ENCODE measurements around the gene NCKAP5. TPM values are rescaled to one million over a fixed set of nuclear protein-coding genes. Genes with fewer than 3 reads are reported as not detected.

Gene NCKAP5
- total and polyA plus RNA-seq, 2 of the 13 experiments (the other 11 are each of a cell fraction or from before 2014, with no cell fraction given): 0.01 TPM; not detected in 1

- Histone ChIP-seq H3K27me3 (ENCODE audit: control insufficient read depth in 1 of 2, insufficient read depth in 2 of 2, low read length in 2 of 2) (no peaks in the 10 kb centered on the region; a peak in 1 of 5 replicates), H3K4me2 (ENCODE audit: low read depth, low read length) (no peak overlapping the region), H3K9ac (ENCODE audit: insufficient read depth, low read depth, low read length) (no peak overlapping the region), H3K36me3 (replicated peaks in 1 of 2; ENCODE audit: control insufficient read depth in 1 of 2, insufficient read depth in 2 of 2, low read length in 2 of 2) (no peaks in the 10 kb centered on the region), H3K9me3 (ENCODE audit: low read length) (peaks cover 31% of the 10 kb centered on the region; the same call in 1 of the 2 replicates), H4K20me1 (ENCODE audit: insufficient read depth, low read length) (no peaks in the 10 kb centered on the region), H3K4me3 (replicated peaks in 1 of 3; ENCODE audit: insufficient read depth in 1 of 3, low read depth in 2 of 3, low read length in 3 of 3) (no peak overlapping the region), H3K27ac (ENCODE audit: extremely low read length, insufficient read depth, low read length) (no peak overlapping the region), H3K79me2 (ENCODE audit: insufficient read depth, low read length) (no peaks in the 10 kb centered on the region), H3K4me1 (ENCODE audit: insufficient read depth, low read length) (no peaks in the 10 kb centered on the region), H2AFZ (ENCODE audit: low read length) (no peak overlapping the region)
- in situ Hi-C loops (cut with HindIII; ENCODE audit: extremely low pct_ligation_motif_present, low pct_unique_long_range_greater_than_20kb) (no loop called here), intact Hi-C loops (cut with micrococcal nuclease; ENCODE audit: unreplicated experiment) (no loop called here)
- ATAC-seq (no peak), DNase-seq (ENCODE audit: low spot score) (no peak), FAIRE-seq (no peak)
- ChIA-PET CTCF (ENCODE audit: low intra/inter-chr PET ratio, low total read pairs) (no interaction called here), POLR2A (no interaction called here)
- no TSS peak for BruUV-seq (replicated peaks)
- 73% methylated on average over 1 of the region's 1 CpG for WGBS (ENCODE audit: low lambda C conversion rate)
- no peak for TF ChIP-seq ESRRA (CRISPR knock-in tag; IDR thresholded peaks at IDR 0.05; ENCODE audit: low read depth)
- no peak for TF ChIP-seq KDM2A (CRISPR knock-in tag; IDR thresholded peaks at IDR 0.05; ENCODE audit: borderline replicate concordance, low read depth)
- no peak for TF ChIP-seq FOXJ3 (CRISPR knock-in tag; IDR thresholded peaks at IDR 0.05; ENCODE audit: borderline replicate concordance)
- no peak for TF ChIP-seq ZFP41 (CRISPR knock-in tag; IDR thresholded peaks at IDR 0.05; ENCODE audit: borderline replicate concordance)
- no peak for TF ChIP-seq SNAI1 (CRISPR knock-in tag; IDR thresholded peaks at IDR 0.05; ENCODE audit: borderline replicate concordance)
- TF ChIP-seq ZNF562 (CRISPR knock-in tag; IDR thresholded peaks at IDR 0.05; ENCODE audit: borderline replicate concordance): no peak
- no peak for TF ChIP-seq ZNF878 (CRISPR knock-in tag; IDR thresholded peaks at IDR 0.05)
- no peak for TF ChIP-seq RAD51 (IDR thresholded peaks at IDR 0.05; ENCODE audit: borderline replicate concordance)
- no peak for TF ChIP-seq JUNB (CRISPR knock-in tag; IDR thresholded peaks at IDR 0.05; ENCODE audit: borderline replicate concordance)
- TF ChIP-seq MLX (CRISPR knock-in tag; IDR thresholded peaks at IDR 0.05): no peak
- no peak for TF ChIP-seq KLF6 (CRISPR knock-in tag; IDR thresholded peaks at IDR 0.05)
- TF ChIP-seq KLF12 (CRISPR knock-in tag; IDR thresholded peaks at IDR 0.05; ENCODE audit: borderline replicate concordance): no peak
- no peak for TF ChIP-seq FIP1L1 (IDR thresholded peaks at IDR 0.05; ENCODE audit: borderline replicate concordance, insufficient read depth, low read depth, low read length)
- no peak for TF ChIP-seq ZNF616 (CRISPR knock-in tag; IDR thresholded peaks at IDR 0.05; ENCODE audit: low read depth)
- TF ChIP-seq ZNF251 (CRISPR knock-in tag; IDR thresholded peaks at IDR 0.05): no peak
- no peak for TF ChIP-seq SPEN (CRISPR knock-in tag; IDR thresholded peaks at IDR 0.05; ENCODE audit: low read depth)
- no peak for TF ChIP-seq ZNF318 (CRISPR knock-in tag; IDR thresholded peaks at IDR 0.05)
- no peak for TF ChIP-seq KDM5A (IDR thresholded peaks at IDR 0.05; ENCODE audit: borderline replicate concordance, low read length)
Observed at GRCh38 chr2:132953771-132954170, 614.5 kb downstream of the NCKAP5 start.

Measured in HepG2 (cell line).